ENCODE data around the gene OR10G8. TPM values are rescaled to one million over a fixed set of nuclear protein-coding genes. Genes with fewer than 3 reads are reported as not detected.

The OR10G8 gene
- total and polyA plus RNA-seq, 2 of the 8 experiments (the other 6 are each of a cell fraction or from before 2014, with no cell fraction given): not detected

- H3K27me3 ChIP-seq (replicated peaks in 1 of 4; ENCODE audit: control insufficient read depth in 3 of 4, extremely low read depth in 1 of 4, insufficient read depth in 3 of 4, low read length in 3 of 4): no peaks in the 10 kb centered on the region
- H2AFZ ChIP-seq (ENCODE audit: low read length): peak overlapping the region; percentile 99
- no peak overlapping the region for H3K4ac ChIP-seq (replicated peaks; ENCODE audit: insufficient read length, low read depth, low read length)
- no peak overlapping the region for H3K4me2 ChIP-seq (ENCODE audit: insufficient read depth in 1 of 2, low read depth in 2 of 2, low read length in 2 of 2)
- no peak overlapping the region for H3K27ac ChIP-seq (ENCODE audit: low read depth, low read length)
- no peaks in the 10 kb centered on the region for H3K79me2 ChIP-seq (ENCODE audit: control insufficient read depth in 1 of 2, insufficient read depth in 2 of 2, low read length in 2 of 2)
- H3K23ac ChIP-seq (ENCODE audit: insufficient read length): no peak overlapping the region
- FAIRE-seq (no peak), DNase-seq (ENCODE audit: low read depth in 1 of 2, low spot score in 2 of 2) (no peak)
- no peak overlapping the region for H2BK120ac ChIP-seq (replicated peaks; ENCODE audit: low read depth, low read length)
- ChIA-PET POLR2A (ENCODE audit: partially characterized antibody) (no interaction called here), CTCF (ENCODE audit: partially characterized antibody) (interaction anchor here (0.5 to 6.7 kb wide), 47 partner anchors 10 to 663 kb away, joined by 3 to 43 read pairs (median 3); partner anchors contain the start of genes OR8B4 and VWA5A)
- H4K20me1 ChIP-seq (replicated peaks in 1 of 2; ENCODE audit: control insufficient read depth in 1 of 2, insufficient read depth in 2 of 2, low read length in 2 of 2): no peaks in the 10 kb centered on the region
- no peak overlapping the region for H2BK12ac ChIP-seq (ENCODE audit: low read depth, low read length)
- H2BK5ac ChIP-seq (ENCODE audit: low read depth, low read length): no peak overlapping the region
- no peaks in the 10 kb centered on the region for H3K23me2 ChIP-seq (ENCODE audit: low read depth, low read length)
- H3K9ac ChIP-seq (replicated peaks in 1 of 4; ENCODE audit: extremely low read depth in 1 of 4, low read depth in 3 of 4, low read length in 3 of 4): no peak overlapping the region
- peaks cover 0 to 3% (median 2%) of the 10 kb centered on the region in 4 experiments; a peak in 3 of 7 replicates for H3K4me1 ChIP-seq (replicated peaks in 1 of 4; ENCODE audit: control insufficient read depth in 3 of 4, insufficient read depth in 4 of 4, low read length in 3 of 4)
- H4K8ac ChIP-seq (ENCODE audit: extremely low read depth, insufficient read depth, low read length): no peak overlapping the region
- no peaks in the 10 kb centered on the region for H3K79me1 ChIP-seq (ENCODE audit: low read depth, low read length)
- no peaks in the 10 kb centered on the region for H3K9me3 ChIP-seq (ENCODE audit: insufficient read depth in 2 of 2, low read depth in 1 of 2, low read length in 1 of 2)
- H2BK20ac ChIP-seq (ENCODE audit: low read length): no peak overlapping the region
- no peak overlapping the region for H3K18ac ChIP-seq (ENCODE audit: extremely low read depth, low read length)
- H4K91ac ChIP-seq (replicated peaks; ENCODE audit: insufficient read length, low read length): no peak overlapping the region
- no peaks in the 10 kb centered on the region for H3K36me3 ChIP-seq (ENCODE audit: control insufficient read depth in 2 of 4, insufficient read depth in 4 of 4, low read length in 3 of 4)
- H3K56ac ChIP-seq (replicated peaks; ENCODE audit: insufficient read length, low read depth, low read length): no peak overlapping the region
- no peak overlapping the region for H2AK5ac ChIP-seq (ENCODE audit: low read depth, low read length)
- H2BK15ac ChIP-seq (ENCODE audit: low read length): no peak overlapping the region
- H3K14ac ChIP-seq (ENCODE audit: insufficient read length): no peak overlapping the region
- no peak overlapping the region for H4K5ac ChIP-seq (ENCODE audit: insufficient read length, low read depth, low read length)
- WGBS, 2 experiments (ENCODE audit: extremely low coverage in 1 of 2, insufficient coverage in 1 of 2, insufficient read length in 1 of 2, insufficient replicate concordance in 2 of 2, low coverage in 1 of 2, low lambda C conversion rate in 2 of 2, missing lambda C conversion rate in 1 of 2): 73% methylated on average over 4 of the region's 4 CpGs; no CpG with 5 or more reads in 1 of the 2 experiments
- no peak overlapping the region for H3K4me3 ChIP-seq (ENCODE audit: extremely low read depth in 1 of 4, insufficient read depth in 2 of 4, low read depth in 3 of 4, low read length in 4 of 4)
- TF ChIP-seq SRF (IDR thresholded peaks at IDR 0.05; ENCODE audit: low read depth, low read length) (no peak), POLR2A (IDR thresholded peaks at IDR 0.05; ENCODE audit: control extremely low read depth in 1 of 2, low read depth in 2 of 2, low read length in 2 of 2) (no peak), ZNF274 (IDR thresholded peaks at IDR 0.05; ENCODE audit: borderline replicate concordance, extremely low read depth, low read length) (no peak), BACH1 (IDR thresholded peaks at IDR 0.05; ENCODE audit: low read length) (no peak), RFX5 (IDR thresholded peaks at IDR 0.05; ENCODE audit: borderline replicate concordance, low read depth, low read length) (no peak), EP300 (IDR thresholded peaks at IDR 0.05; ENCODE audit: borderline replicate concordance in 1 of 2, low read depth in 2 of 2, low read length in 2 of 2) (no peak), MAX (IDR thresholded peaks at IDR 0.05) (no peak), KDM4A (IDR thresholded peaks at IDR 0.05; ENCODE audit: low read depth, low read length, severe bottlenecking) (no peak)
These were observed 45.0 kb downstream of the OR10G8 start for GRCh38 chr11:124071623-124071948.

Measured in H1 (cell line).